Mesenchymal stem cell (in vitro differentiated cells and primary cell): Measurements from ENCODE around the gene CCDC80.

Source experiments
- DNase-seq: peaks from one replicate; pipeline ENCODE4 v3.0.0-alpha.2; 2013
- H2AFZ ChIP-seq: one replicate; pipeline ENCODE4 v1.6.1; 2013; ENCODE audit warnings: low read depth, mild to moderate bottlenecking, control low read depth, inconsistent platforms, low read length, moderate library complexity
- H2AK5ac ChIP-seq: 2 replicates; pipeline ENCODE4 v1.6.1; 2013; ENCODE audit warnings: low read length, moderate library complexity, mild to moderate bottlenecking, inconsistent platforms; ENCODE audit not compliant: severe bottlenecking
- H2BK120ac ChIP-seq: one replicate; pipeline ENCODE4 v1.6.1; 2013; ENCODE audit warnings: low read depth, mild to moderate bottlenecking, inconsistent platforms, low read length, moderate library complexity
- H2BK12ac ChIP-seq, 2 experiments: one replicate each; pipeline ENCODE4 v1.6.1; 2013; ENCODE audit warnings: inconsistent platforms in 2 of 2, low read length in 2 of 2, mild to moderate bottlenecking in 2 of 2, moderate library complexity in 2 of 2, control low read depth in 1 of 2
- H2BK15ac ChIP-seq: one replicate; pipeline ENCODE4 v1.6.1; 2013; ENCODE audit warnings: mild to moderate bottlenecking, low read depth, inconsistent platforms; ENCODE audit not compliant: poor library complexity, severe bottlenecking
- H2BK5ac ChIP-seq: 2 replicates; pipeline ENCODE4 v1.6.1; 2013; ENCODE audit warnings: low read depth, mild to moderate bottlenecking, low read length, control low read depth, inconsistent platforms; ENCODE audit not compliant: poor library complexity, severe bottlenecking
- H3K14ac ChIP-seq, 2 experiments: one replicate each; pipeline ENCODE4 v1.6.1; 2013; ENCODE audit warnings: inconsistent platforms in 2 of 2, low read length in 2 of 2, control low read depth in 1 of 2, mild to moderate bottlenecking in 1 of 2, moderate library complexity in 1 of 2
- H3K18ac ChIP-seq, 2 experiments: one replicate each; pipeline ENCODE4 v1.6.1; 2013; ENCODE audit warnings: inconsistent platforms in 2 of 2, low read length in 2 of 2, control low read depth in 1 of 2, low read depth in 1 of 2, mild to moderate bottlenecking in 1 of 2
- H3K23ac ChIP-seq, 2 experiments: one replicate each; pipeline ENCODE4 v1.6.1; 2013; ENCODE audit warnings: inconsistent platforms in 2 of 2, low read length in 2 of 2, mild to moderate bottlenecking in 2 of 2, moderate library complexity in 2 of 2, control low read depth in 1 of 2
- H3K27ac ChIP-seq: 2 replicates; pipeline ENCODE4 v1.5.1; 2013; ENCODE audit warnings: mild to moderate bottlenecking, moderate library complexity, low read length, control low read depth, inconsistent platforms; ENCODE audit not compliant: poor library complexity, severe bottlenecking
- H3K27me3 ChIP-seq, 2 experiments: 2 replicates each; pipeline versions ENCODE4 v1.6.1 to v1.7.0; 2013; ENCODE audit warnings: low read length in 2 of 2, mild to moderate bottlenecking in 2 of 2, moderate library complexity in 2 of 2, control low read depth in 1 of 2, inconsistent platforms in 1 of 2; ENCODE audit not compliant: control insufficient read depth in 1 of 2, insufficient read depth in 1 of 2
- H3K36me3 ChIP-seq, 2 experiments: 2 replicates each; pipeline versions ENCODE4 v1.6.1 to v1.7.0; 2013; ENCODE audit warnings: low read length in 2 of 2, control low read depth in 1 of 2, inconsistent platforms in 1 of 2, low read depth in 1 of 2, mild to moderate bottlenecking in 1 of 2; ENCODE audit not compliant: insufficient read depth in 2 of 2, control insufficient read depth in 1 of 2
- H3K4ac ChIP-seq, 2 experiments: one replicate each; pipeline ENCODE4 v1.6.1; 2013; ENCODE audit warnings: inconsistent platforms in 2 of 2, low read length in 2 of 2, mild to moderate bottlenecking in 2 of 2, moderate library complexity in 2 of 2, control low read depth in 1 of 2, low read depth in 1 of 2
- H3K4me1 ChIP-seq: 2 replicates; pipeline ENCODE4 v1.6.1; 2013; ENCODE audit warnings: low read depth, low read length, control low read depth; ENCODE audit not compliant: control insufficient read depth, insufficient read depth
- H3K4me2 ChIP-seq: 2 replicates; pipeline ENCODE4 v1.6.1; 2013; ENCODE audit warnings: low read length, mild to moderate bottlenecking, inconsistent platforms; ENCODE audit not compliant: poor library complexity, severe bottlenecking
- H3K4me3 ChIP-seq, 2 experiments: 2 replicates each; pipeline versions ENCODE4 v1.5.1 to v1.7.0; 2013; ENCODE audit warnings: low read length in 2 of 2, mild to moderate bottlenecking in 2 of 2, control low read depth in 1 of 2, low read depth in 1 of 2; ENCODE audit not compliant: insufficient read depth in 1 of 2
- H3K79me1 ChIP-seq: replicated peaks from 2 replicates; pipeline ENCODE4 v1.6.1; 2013; ENCODE audit warnings: mild to moderate bottlenecking, control low read depth, low read length, inconsistent platforms; ENCODE audit not compliant: poor library complexity, severe bottlenecking
- H3K9ac ChIP-seq: 2 replicates; pipeline ENCODE4 v1.7.0; 2013; ENCODE audit warnings: mild to moderate bottlenecking, low read length, moderate library complexity
- H3K9me3 ChIP-seq: 2 replicates; pipeline ENCODE4 v1.7.0; 2013; ENCODE audit warnings: mild to moderate bottlenecking, low read length; ENCODE audit not compliant: control insufficient read depth
- H4K8ac ChIP-seq: one replicate; pipeline ENCODE4 v1.6.1; 2013; ENCODE audit warnings: inconsistent platforms, mild to moderate bottlenecking, low read length, moderate library complexity
- H4K91ac ChIP-seq: one replicate; pipeline ENCODE4 v1.6.1; 2013; ENCODE audit warnings: mild to moderate bottlenecking, low read length, inconsistent platforms
- WGBS: methylation state at CpG from one replicate; pipeline ENCODE4 v1.1.7; 2013; ENCODE audit warnings: mixed read lengths; 5-methylcytosine and 5-hydroxymethylcytosine counted together

The CCDC80 gene

GRCh38 chr3:112579697-112580096 lies 61.2 kb downstream of the CCDC80 start:
- H3K27ac ChIP-seq, result no peak overlapping the region
- H3K4ac ChIP-seq, result no peak overlapping the region
- H2AK5ac ChIP-seq, result no peak overlapping the region
- no peaks in the 10 kb centered on the region for H3K9me3 ChIP-seq
- H2BK15ac ChIP-seq, result no peak overlapping the region
- peaks cover 0 to 52% of the 10 kb centered on the region in 2 experiments for H3K36me3 ChIP-seq
- no peak overlapping the region for H3K4me3 ChIP-seq
- no peak for DNase-seq
- H3K4me2 ChIP-seq, result no peak overlapping the region
- H3K27me3 ChIP-seq, result no peaks in the 10 kb centered on the region
- H2BK12ac ChIP-seq, result no peak overlapping the region
- H3K14ac ChIP-seq, result no peak overlapping the region
- no peak overlapping the region for H4K8ac ChIP-seq
- no CpG with 5 or more reads among the region's 3 CpGs for WGBS
- H2BK5ac ChIP-seq, result no peak overlapping the region
- no peaks in the 10 kb centered on the region for H3K4me1 ChIP-seq
- no peak overlapping the region for H3K23ac ChIP-seq
- H2AFZ ChIP-seq, result no peak overlapping the region
- H4K91ac ChIP-seq, result no peak overlapping the region
- no peak overlapping the region for H3K18ac ChIP-seq
- peak overlapping the region; percentile 82 for H3K9ac ChIP-seq
- peaks cover 3% of the 10 kb centered on the region for H3K79me1 ChIP-seq
- H2BK120ac ChIP-seq, result no peak overlapping the region

- no peak overlapping the region for H3K4me3 ChIP-seq
- H3K9ac ChIP-seq, result peak overlapping the region; percentile 82
- no peak overlapping the region for H2BK120ac ChIP-seq
- H2BK15ac ChIP-seq, result no peak overlapping the region
- H2BK5ac ChIP-seq, result no peak overlapping the region
- 95% methylated on average over 3 of the region's 3 CpGs for WGBS
- H3K4me2 ChIP-seq, result no peak overlapping the region
- no peak overlapping the region for H3K14ac ChIP-seq
- no peaks in the 10 kb centered on the region for H3K9me3 ChIP-seq
- no peak overlapping the region for H2AK5ac ChIP-seq
- H4K8ac ChIP-seq, result no peak overlapping the region
- no peak overlapping the region for H2AFZ ChIP-seq
- H2BK12ac ChIP-seq, result no peak overlapping the region
- H3K79me1 ChIP-seq, result peaks cover 3% of the 10 kb centered on the region
- H3K27ac ChIP-seq, result no peak overlapping the region
- H3K27me3 ChIP-seq, result no peaks in the 10 kb centered on the region
- no peak overlapping the region for H4K91ac ChIP-seq
- no peak overlapping the region for H3K4ac ChIP-seq
- DNase-seq, result no peak
- no peak overlapping the region for H3K18ac ChIP-seq
- H3K36me3 ChIP-seq, result peaks cover 0 to 48% of the 10 kb centered on the region in 2 experiments
- no peak overlapping the region for H3K23ac ChIP-seq
- H3K4me1 ChIP-seq, result no peaks in the 10 kb centered on the region
Observed at GRCh38 chr3:112579232-112579631, 61.7 kb downstream of the CCDC80 start.

DNA sequence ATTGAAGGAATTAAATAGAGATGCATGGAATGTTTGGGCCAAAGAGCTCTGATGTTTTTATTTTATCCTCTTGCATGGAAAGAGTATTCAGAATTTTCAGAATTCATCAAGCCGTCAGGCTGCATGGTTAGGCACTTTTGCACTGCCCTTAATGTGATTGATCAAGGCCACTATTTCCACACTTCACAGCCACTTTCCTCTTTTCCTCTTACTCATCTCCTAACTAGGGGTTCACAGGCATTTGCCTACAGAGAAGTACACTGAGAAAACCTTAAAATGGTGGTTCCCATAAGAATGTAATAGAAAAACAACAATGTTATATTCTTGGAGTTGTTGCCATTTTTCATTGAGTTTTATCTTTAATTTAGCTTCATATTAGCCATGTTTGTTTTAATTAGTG lies 68.2 kb downstream of the CCDC80 start:
- no peak overlapping the region for H2AFZ ChIP-seq
- no peak overlapping the region for H3K23ac ChIP-seq
- no peak overlapping the region for H3K4me2 ChIP-seq
- WGBS, result 100% methylated on average over 1 of the region's 1 CpG
- no peak overlapping the region for H2BK15ac ChIP-seq
- H2BK5ac ChIP-seq, result no peak overlapping the region
- H4K91ac ChIP-seq, result no peak overlapping the region
- H3K4ac ChIP-seq, result no peak overlapping the region
- H3K27me3 ChIP-seq, result no peaks in the 10 kb centered on the region
- H3K14ac ChIP-seq, result no peak overlapping the region
- H3K79me1 ChIP-seq, result peaks cover 3% of the 10 kb centered on the region
- no peak overlapping the region for H2BK120ac ChIP-seq
- H3K27ac ChIP-seq, result no peak overlapping the region
- peaks cover 3 to 57% of the 10 kb centered on the region in 2 experiments for H3K36me3 ChIP-seq
- H4K8ac ChIP-seq, result no peak overlapping the region
- no peaks in the 10 kb centered on the region for H3K9me3 ChIP-seq
- H2AK5ac ChIP-seq, result no peak overlapping the region
- no peak for DNase-seq
- no peak overlapping the region for H3K18ac ChIP-seq
- H2BK12ac ChIP-seq, result no peak overlapping the region
- no peak overlapping the region for H3K9ac ChIP-seq
- H3K4me3 ChIP-seq, result no peak overlapping the region
- no peaks in the 10 kb centered on the region for H3K4me1 ChIP-seq

DNA sequence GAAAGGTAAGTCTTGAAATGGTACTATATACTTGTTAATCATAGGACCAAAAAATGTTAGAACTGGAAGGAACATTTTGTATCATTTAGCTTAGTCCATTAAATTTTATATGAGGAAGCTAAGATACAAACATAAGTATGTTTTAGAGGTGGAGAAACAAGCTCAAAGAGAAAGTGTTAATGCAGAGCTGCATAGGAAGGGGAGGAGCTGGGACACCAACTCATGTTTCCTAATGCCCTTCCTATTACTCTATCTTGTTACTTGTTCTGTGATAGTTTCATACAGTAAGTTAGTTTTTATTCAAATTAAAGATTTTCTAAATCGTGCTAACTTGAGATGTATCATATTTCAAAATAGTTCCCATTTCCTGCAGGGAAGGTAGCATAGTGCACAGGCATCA lies 71.7 kb downstream of the CCDC80 start:
- H3K14ac ChIP-seq, result no peak overlapping the region
- no peak overlapping the region for H2AK5ac ChIP-seq
- WGBS, result no CpG with 5 or more reads among the region's 1 CpG
- peaks cover 5% of the 10 kb centered on the region for H3K79me1 ChIP-seq
- H3K4ac ChIP-seq, result no peak overlapping the region
- no peak overlapping the region for H3K27ac ChIP-seq
- H4K8ac ChIP-seq, result no peak overlapping the region
- no peak overlapping the region for H3K23ac ChIP-seq
- no peaks in the 10 kb centered on the region for H3K27me3 ChIP-seq
- no peak overlapping the region for H2BK12ac ChIP-seq
- no peak overlapping the region for H2AFZ ChIP-seq
- no peak overlapping the region for H2BK5ac ChIP-seq
- H3K9ac ChIP-seq, result no peak overlapping the region
- no peak overlapping the region for H3K4me3 ChIP-seq
- H3K4me2 ChIP-seq, result no peak overlapping the region
- DNase-seq, result no peak
- no peak overlapping the region for H2BK15ac ChIP-seq
- no peaks in the 10 kb centered on the region for H3K9me3 ChIP-seq
- no peak overlapping the region for H2BK120ac ChIP-seq
- H3K4me1 ChIP-seq, result no peaks in the 10 kb centered on the region
- no peak overlapping the region for H3K18ac ChIP-seq
- peaks cover 3 to 75% of the 10 kb centered on the region in 2 experiments for H3K36me3 ChIP-seq
- no peak overlapping the region for H4K91ac ChIP-seq
